ENCODE results near the gene GAS2.

Gene GAS2

GRCh38 chr11:22787551-22788162 is 121.2 kb downstream of the GAS2 start:
- peak; percentile 33 for DNase-seq (ENCODE audit: low spot score)

DNA sequence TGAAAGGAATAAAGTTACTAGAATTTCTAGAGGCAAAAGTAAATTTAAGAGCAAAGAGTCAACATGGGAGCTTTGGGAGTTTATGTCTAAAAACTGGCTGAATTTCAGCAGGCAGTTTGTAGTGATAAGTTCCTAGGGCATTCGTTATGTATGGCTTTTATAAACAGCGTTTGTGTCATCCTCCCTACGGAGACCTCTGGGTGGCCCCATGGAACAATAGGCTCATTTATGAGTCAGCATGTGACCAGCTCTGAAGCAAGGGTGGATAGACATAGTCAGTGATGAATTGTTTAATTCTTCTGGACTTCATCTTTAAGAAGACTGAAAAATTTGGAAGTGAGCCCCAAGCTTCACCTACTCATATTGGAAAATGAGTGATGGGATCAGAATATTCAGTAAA is 126.1 kb downstream of the GAS2 start:
- no peak for DNase-seq (ENCODE audit: low spot score)

GRCh38 chr11:22795914-22796313 is 129.5 kb downstream of the GAS2 start:
- no peak for DNase-seq (ENCODE audit: low spot score)

DNA sequence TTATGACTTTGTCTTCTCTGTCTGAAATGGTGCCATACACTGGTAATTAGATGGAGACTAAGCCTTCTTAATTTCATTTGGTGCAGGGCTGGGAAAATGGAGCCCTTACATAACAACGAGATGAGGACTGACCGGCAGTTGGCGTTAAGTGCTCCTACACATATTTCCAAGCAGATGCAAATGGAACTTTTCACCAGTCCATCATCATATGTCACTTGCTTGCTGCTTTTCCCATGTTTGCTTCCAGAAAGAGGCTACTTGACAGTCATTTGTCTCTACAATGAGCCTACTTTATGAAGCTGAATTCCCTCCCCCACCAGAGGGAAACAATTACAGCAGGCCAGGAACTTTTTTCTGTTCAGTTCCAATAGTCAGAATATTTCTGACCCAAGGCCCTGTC is 130.6 kb downstream of the GAS2 start:
- DNase-seq (ENCODE audit: low spot score), result no peak

DNA sequence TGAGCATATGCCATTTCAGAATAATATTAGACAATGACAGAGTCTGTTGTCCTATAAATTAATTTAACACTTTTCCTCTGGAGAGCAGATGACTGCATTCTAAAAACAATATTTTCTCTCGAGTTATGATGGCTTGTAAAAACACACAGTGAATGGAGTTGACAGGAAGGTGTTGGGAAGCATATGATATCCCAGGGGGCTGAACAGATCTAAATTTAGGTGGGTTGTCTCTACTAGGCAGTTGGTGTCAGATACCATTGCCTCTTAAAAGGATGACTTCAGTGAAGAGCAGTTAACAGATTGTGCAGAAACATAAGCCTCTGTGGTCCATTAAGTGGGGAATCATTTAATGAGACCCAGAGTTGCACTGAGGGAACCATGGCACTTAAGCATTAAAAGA is 132.5 kb downstream of the GAS2 start:
- no peak for DNase-seq (ENCODE audit: low spot score)

DNA sequence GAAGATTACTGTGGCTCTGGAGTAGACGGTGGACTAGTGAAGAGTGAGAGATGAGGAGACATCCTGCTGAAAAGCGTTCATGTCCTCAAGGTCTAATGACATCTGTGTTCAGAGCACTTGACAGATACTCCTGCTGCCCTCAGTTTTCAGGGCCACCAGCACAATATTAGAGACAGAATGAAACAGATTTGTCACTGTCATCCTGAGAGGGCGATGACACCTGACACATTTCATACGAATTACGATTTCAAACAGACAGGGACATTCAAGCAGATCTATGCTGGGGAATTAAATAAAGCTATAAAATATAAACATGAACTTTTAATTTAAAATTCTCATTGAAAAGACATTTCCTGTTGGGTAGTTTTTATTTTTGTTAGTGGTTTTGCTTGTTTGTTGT is 134.1 kb downstream of the GAS2 start:
- DNase-seq (ENCODE audit: low spot score), result no peak

DNA sequence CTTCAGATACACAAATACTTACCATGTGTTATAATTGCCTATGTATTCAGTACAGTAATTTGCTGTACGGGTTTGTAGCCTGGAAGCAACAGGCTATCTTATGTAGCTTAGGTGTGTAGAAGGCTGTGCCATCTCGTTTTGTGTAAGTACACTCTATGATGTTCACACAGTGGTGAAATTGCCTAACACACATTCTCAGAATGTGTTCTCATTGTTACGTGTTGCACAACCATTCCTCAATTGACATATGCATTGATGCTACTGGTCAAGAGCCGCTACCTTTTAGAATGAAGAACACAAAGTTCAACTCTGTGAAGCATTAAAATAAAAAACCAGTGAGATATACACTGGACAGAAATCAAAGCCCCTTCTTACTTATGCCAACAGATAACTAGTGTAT is 136.4 kb downstream of the GAS2 start:
- DNase-seq (ENCODE audit: low spot score), result no peak

GRCh38 chr11:22807391-22807790 is 141.0 kb downstream of the GAS2 start:
- DNase-seq (ENCODE audit: low spot score), result no peak

- peak; percentile 3 for DNase-seq (ENCODE audit: low spot score)
These were observed 141.6 kb downstream of the GAS2 start for GRCh38 chr11:22807855-22808570.

GRCh38 chr11:22808571-22809197 is 142.3 kb downstream of the GAS2 start:
- no peak for DNase-seq (ENCODE audit: low spot score)

DNA sequence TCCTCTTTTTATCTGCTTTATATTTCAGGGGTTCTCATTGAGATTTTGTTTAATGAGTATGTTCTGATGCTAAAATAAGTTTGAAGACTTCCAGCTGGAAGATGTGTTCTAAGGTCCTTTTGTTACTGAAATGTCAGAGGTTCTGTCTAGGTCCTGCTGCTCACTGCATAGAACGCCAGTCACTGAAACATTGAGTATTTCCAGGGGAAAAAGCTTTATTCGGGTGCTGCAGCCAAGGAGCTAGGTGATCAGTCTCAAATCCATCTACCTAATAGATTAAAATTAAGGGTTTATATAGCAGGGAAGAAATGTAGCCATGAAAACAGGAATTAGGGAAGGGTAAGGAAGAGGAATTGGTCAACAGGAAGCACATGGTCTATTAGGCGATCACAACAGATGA is 143.5 kb downstream of the GAS2 start:
- DNase-seq (ENCODE audit: low spot score), result no peak

- no peak for DNase-seq (ENCODE audit: low spot score)
These were observed 155.8 kb downstream of the GAS2 start for GRCh38 chr11:22822203-22822602.

- no peak for DNase-seq (ENCODE audit: low spot score)
These were observed 162.0 kb downstream of the GAS2 start for GRCh38 chr11:22828373-22828772.

DNA sequence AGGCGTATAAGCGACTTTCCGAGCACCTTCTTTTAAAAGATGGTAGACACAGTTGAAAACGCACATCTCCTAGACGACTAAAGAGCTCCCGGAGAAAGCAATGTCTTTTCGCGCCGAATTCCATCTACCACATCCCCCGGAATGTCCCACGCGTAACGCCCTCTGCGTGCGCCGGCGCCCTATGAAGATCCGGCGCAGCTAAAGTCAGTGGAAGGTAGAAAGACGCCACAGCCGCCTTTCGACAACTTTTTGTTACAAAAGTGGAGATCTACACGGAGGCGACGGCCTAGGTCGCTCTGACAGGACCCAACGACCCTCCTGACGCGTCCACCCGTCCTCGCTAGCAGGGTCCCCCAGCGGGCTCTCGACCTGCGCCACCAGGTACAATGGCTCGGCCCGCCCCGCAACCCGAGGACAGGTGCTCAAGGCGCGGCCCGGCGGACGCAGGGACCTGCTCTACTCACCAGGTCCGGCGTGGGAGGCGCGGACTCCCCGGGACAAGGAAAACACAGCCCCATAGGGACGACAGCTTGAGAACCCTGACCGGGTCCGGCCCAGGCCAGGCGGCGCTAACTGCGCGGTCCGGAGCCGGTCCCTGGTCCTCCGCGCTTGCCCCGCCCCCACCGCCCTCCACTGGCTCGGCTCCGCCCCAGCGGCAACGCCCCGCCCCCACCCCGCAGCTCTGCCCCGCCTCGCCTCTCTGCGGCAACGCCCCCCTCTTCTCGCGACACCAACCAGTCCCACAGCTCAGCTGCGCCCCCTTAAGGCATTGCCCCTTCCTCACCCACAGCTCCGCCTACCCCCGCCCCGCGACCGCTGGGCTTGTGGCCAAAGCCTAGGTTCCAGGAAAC is 163.0 kb downstream of the GAS2 start, which contains the start of gene SVIP:
Gene SVIP (minus strand): TSS at position 571 of the 851 bp plus-strand sequence. CDS start 53 bp downstream, at position 518.
- peak; percentile 89 for DNase-seq (ENCODE audit: low spot score)

- no peak for DNase-seq (ENCODE audit: low spot score)
These were observed 163.6 kb downstream of the GAS2 start for GRCh38 chr11:22830082-22830414.

DNA sequence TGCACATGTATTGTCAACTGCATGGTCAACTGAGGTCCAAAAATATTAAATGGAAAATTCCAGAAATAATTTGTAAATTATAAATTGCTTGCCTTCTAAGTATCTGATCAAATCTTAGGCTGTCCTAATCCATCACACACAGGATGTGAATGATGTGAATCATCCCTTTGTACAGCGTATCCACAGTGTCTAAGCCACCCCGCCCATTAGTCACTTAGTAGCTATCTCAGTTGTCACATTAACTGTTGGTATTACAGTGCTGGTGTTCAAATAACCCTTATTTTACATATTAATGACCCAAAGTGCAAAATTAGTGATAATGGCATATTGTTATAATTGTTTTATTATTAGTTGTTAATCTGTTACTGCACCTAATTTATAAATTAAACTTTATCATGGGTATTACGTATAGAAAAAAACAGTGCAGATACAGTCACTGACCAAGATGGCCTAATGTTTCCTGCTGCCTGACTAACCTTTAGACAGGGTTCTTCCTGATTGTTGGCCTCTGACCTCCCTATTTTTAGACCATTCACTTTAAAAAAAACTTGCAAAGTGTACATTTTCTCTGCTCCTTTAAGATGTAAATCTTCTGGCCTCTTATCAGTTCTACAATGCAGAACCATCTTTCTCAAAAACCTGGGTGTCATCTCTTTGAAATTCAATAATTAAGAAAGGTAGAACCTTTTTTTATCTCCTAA is 166.1 kb downstream of the GAS2 start:
- DNase-seq (ENCODE audit: low spot score), result no peak

DNA sequence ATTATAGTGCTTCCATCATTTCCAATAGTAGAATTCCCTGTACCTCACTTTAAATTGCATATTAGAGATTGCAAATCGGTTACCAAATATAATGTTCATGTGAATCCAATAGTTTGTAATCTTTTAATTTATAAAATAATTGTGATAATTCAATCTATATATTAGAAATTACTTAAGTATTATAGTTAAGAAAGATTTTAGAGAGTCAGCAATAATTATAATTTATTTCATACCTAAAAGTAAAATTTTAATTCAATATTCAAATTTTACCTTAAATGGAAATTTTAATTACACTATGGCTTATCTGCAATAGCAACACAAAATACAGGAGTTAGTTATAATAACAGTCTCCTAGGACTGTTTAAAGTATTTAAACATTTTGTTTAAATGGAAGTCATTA is 180.3 kb downstream of the GAS2 start:
- DNase-seq (ENCODE audit: low spot score), result no peak

DNA sequence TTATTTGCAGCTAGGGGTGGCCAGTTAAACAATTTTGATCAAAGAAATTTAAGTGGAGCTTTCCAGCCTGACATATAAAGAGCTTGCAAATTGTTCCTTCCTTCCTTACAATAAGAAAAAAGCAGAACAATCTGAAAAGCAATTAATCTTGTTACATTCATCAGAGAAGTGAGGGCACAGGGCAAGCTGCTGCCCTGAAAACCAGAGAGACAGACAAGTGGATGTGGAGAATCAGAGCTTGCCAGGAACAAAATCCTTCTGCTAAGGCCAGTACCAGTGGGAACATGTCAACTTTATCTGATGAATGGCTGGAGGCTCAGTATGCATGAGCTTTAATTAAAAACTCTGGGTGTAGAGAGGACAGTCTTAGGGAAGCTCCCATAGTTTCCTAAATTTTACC is 185.1 kb downstream of the GAS2 start:
- no peak for DNase-seq (ENCODE audit: low spot score)

GRCh38 chr11:22859756-22860155 is 193.3 kb downstream of the GAS2 start:
- DNase-seq (ENCODE audit: low spot score), result no peak

DNA sequence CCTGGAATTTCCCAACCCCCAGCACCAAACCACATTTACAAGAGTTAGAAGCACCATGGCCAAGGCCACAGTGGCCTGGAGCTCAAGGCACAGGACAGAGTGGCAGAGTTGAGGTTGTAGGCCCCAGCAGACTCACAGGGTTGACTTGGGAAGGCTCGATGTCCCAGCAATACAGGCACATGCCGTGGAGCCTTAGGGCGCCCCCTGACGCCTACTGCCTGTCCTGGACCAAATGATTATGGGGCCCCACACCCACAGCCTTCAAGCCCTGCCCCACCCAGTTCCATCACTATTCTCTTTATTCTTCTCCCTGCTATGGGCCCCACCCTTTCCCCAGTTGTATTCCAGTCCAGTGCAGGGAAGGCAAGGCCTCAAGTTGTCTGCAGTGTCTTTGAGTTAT is 193.8 kb downstream of the GAS2 start, which contains the start of gene CCDC179:
Gene CCDC179 (minus strand): TSS at position 234 of the 400 bp plus-strand sequence. CDS start 53 bp downstream, at position 181.
- DNase-seq (ENCODE audit: low spot score), result no peak

All from germinal center (tissue), 1 donor.